DND-41 (cell line): ENCODE measurements around the gene LIM2.

Source experiments
- CTCF ChIP-seq: IDR thresholded peaks from 2 replicates; pipeline ENCODE4 v1.5.1; 2012; ENCODE audit warnings: borderline replicate concordance, low read length, moderate library complexity, mild to moderate bottlenecking; ENCODE audit not compliant: poor library complexity, severe bottlenecking; ENCODE audit errors: extremely low read depth
- EZH2 ChIP-seq: IDR thresholded peaks from 3 replicates; pipeline ENCODE4 v1.6.1; 2012; ENCODE audit warnings: borderline replicate concordance, low read depth, mild to moderate bottlenecking, moderate library complexity, low read length, inconsistent platforms; ENCODE audit not compliant: severe bottlenecking

- TF ChIP-seq CTCF: no peak
- no peak for TF ChIP-seq EZH2
Measured at GRCh38 chr19:51356159-51356801, 31.5 kb downstream of the LIM2 start.
